Psoas muscle (tissue), 8 donors: ENCODE results near the gene IFITM10. TPM values are rescaled to one million over a fixed set of nuclear protein-coding genes. Genes with fewer than 3 reads are reported as not detected.

ENCODE experiments used
- ATAC-seq, 4 donors: fragments of 200-7000 bp; cut with Tn5 transposase; one replicate each; pipeline ENCODE4 v1.9.1; 2020; ENCODE audit warnings: moderate library complexity in 3 of 4, mild to moderate bottlenecking in 2 of 4
- DNase-seq, 2 donors: peaks; one replicate each; pipeline ENCODE4 v3.0.0-alpha.2; 2020
- H3K27ac ChIP-seq: fragments of 200-600 bp; one replicate; pipeline ENCODE4 v1.8.0; 2022
- H3K27me3 ChIP-seq, 3 donors: fragments of 200-600 bp in 1 of 3; one replicate each; pipeline versions ENCODE4 v1.6.1 to v1.8.0; 2013 to 2022; ENCODE audit warnings: low read length in 2 of 3, mild to moderate bottlenecking in 2 of 3, moderate library complexity in 1 of 3; ENCODE audit not compliant: insufficient read depth in 3 of 3
- H3K36me3 ChIP-seq, 2 donors: fragments of 200-600 bp in 1 of 2; one replicate each; pipeline versions ENCODE4 v1.6.1 to v1.8.0; 2013 to 2022; ENCODE audit warnings: low read depth in 1 of 2, mild to moderate bottlenecking in 1 of 2, moderate library complexity in 1 of 2; ENCODE audit not compliant: insufficient read depth in 1 of 2
- H3K4me1 ChIP-seq: fragments of 200-600 bp; one replicate; pipeline ENCODE4 v1.8.0; 2022
- H3K4me3 ChIP-seq: fragments of 200-600 bp; one replicate; pipeline ENCODE4 v1.8.0; 2022; ENCODE audit warnings: mild to moderate bottlenecking
- H3K9me3 ChIP-seq: fragments of 200-600 bp; one replicate; pipeline ENCODE4 v1.8.0; 2022
- CTCF ChIP-seq: fragments of 200-600 bp; IDR thresholded peaks from one replicate; pipeline ENCODE4 v1.8.0; 2022; ENCODE audit warnings: antibody characterized with exemption
- WGBS, 3 donors: extraction: QIAGEN DNeasy Blood & Tissue Kit; methylation state at CpG; one replicate each; pipeline versions ENCODE4 v1.1.6 to v1.1.7; 2013; 5-methylcytosine and 5-hydroxymethylcytosine counted together
- intact Hi-C, 2 donors: fragments of 100-400 bp; cut with DNase I; formaldehyde crosslinking; loops; one replicate each; pipeline versions ENCODE4 v1.11.0 to v1.14.2; 2022
- polyA plus RNA-seq, 3 donors: library from polyadenylated mRNA; stranded (reverse); fragments of 200-250 nt; gene quantifications; one replicate each; pipeline ENCODE4 v1.2.3, GENCODE V29; 2013
- total RNA-seq, 4 donors: library from RNA; stranded (reverse); fragmentation: NEBNext Ultra II Directional in 2 of 4; extraction: Animal tissue kit (Norgen Biotek cat#: 25700) in 2 of 4; gene quantifications; one replicate each; pipeline versions ENCODE4 v1.2.1 to v1.2.4, GENCODE V29; 2021 to 2023
- donor health status: healthy with polysubstance abuse.
- donor health status: DM: no; HTN: no; CAD: no; lungs with moderate emphysema.
- donor health status: Bipolar disorder and iron deficiency.
- donor health status: healthy.
- donor health status: DM: yes; HTN: yes; CAD: no.
- donor health status: DM: no; HTN: no; CAD: no.
- donor health status: DM: no; HTN: no; CAD: no.
- donor health status: DM: yes; HTN: yes; CAD: no.

Gene IFITM10
- total and polyA plus RNA-seq, 7 donors = 0.70 to 6.1 (median 1.6) TPM

GRCh38 chr11:1699771-1700170 is 50.6 kb downstream of the IFITM10 start:
- Histone ChIP-seq H3K27me3 (no peaks in the 10 kb centered on the region), H3K4me1 (no peaks in the 10 kb centered on the region), H3K4me3 (no peak overlapping the region), H3K36me3 (no peaks in the 10 kb centered on the region), H3K9me3 (no peaks in the 10 kb centered on the region), H3K27ac (no peak overlapping the region)
- no peak for TF ChIP-seq CTCF
- intact Hi-C loops = no loop called here
- DNase-seq = no peak
- ATAC-seq = no peak
- WGBS, 3 donors = 81 to 91% (median 81%) methylated on average over 5 of the region's 5 CpGs

GRCh38 chr11:1696608-1697570 is 53.5 kb downstream of the IFITM10 start, which contains the start of gene KRTAP5-6:
KRTAP5-6 (plus strand) TSS chr11:1697195; CDS start chr11:1697246, 51 bp downstream.
- no peak for DNase-seq
- Histone ChIP-seq H3K9me3 (no peaks in the 10 kb centered on the region), H3K4me1 (peaks cover 6% of the 10 kb centered on the region), H3K4me3 (no peak within 1 kb of the TSS), H3K36me3 (no peaks in the 10 kb centered on the region), H3K27ac (no peak within 1 kb of the TSS), H3K27me3 (no peaks in the 10 kb centered on the region)
- ATAC-seq = no peak
- intact Hi-C loops = no loop called here
- 77 to 82% (median 78%) methylated on average over 11 of the region's 11 CpGs for whole genome bisulfite sequencing, 3 donors
- TF ChIP-seq CTCF = no peak

GRCh38 chr11:1695548-1696108 is 54.8 kb downstream of the IFITM10 start:
- WGBS, 3 donors = 95 to 97% (median 97%) methylated on average over 3 of the region's 3 CpGs
- no peaks in the 10 kb centered on the region for H3K36me3 ChIP-seq
- no peaks in the 10 kb centered on the region for H3K27me3 ChIP-seq
- TF ChIP-seq CTCF = no peak
- intact Hi-C loops = loop anchor here in 1 of 2 donors (2.0 kb wide), 1 partner anchor 137 kb away; no protein-coding TSS in a partner anchor
- no peak for DNase-seq
- no peak overlapping the region for H3K4me3 ChIP-seq
- peaks cover 6% of the 10 kb centered on the region for H3K4me1 ChIP-seq
- no peak overlapping the region for H3K27ac ChIP-seq
- no peak for ATAC-seq
- H3K9me3 ChIP-seq = no peaks in the 10 kb centered on the region

GRCh38 chr11:1694846-1695547 is 55.4 kb downstream of the IFITM10 start:
- TF ChIP-seq CTCF = no peak
- Histone ChIP-seq H3K4me3 (no peak overlapping the region), H3K27ac (no peak overlapping the region), H3K9me3 (no peaks in the 10 kb centered on the region), H3K4me1 (peaks cover 6% of the 10 kb centered on the region), H3K36me3 (no peaks in the 10 kb centered on the region), H3K27me3 (no peaks in the 10 kb centered on the region)
- intact Hi-C loops = loop anchor here (1.0 to 5.0 kb wide), 5 partner anchors 43 to 457 kb away; no protein-coding TSS in a partner anchor
- 93 to 95% (median 94%) methylated on average over 15 of the region's 15 CpGs for WGBS, 3 donors
- DNase-seq (no peak), ATAC-seq (no peak)
